Epidermal melanocyte (primary cell): Measurements from ENCODE around the gene KIF2C.
"Not testable (repeated sequence)": the region's sequence is repeated elsewhere in the genome, so short reads cannot be mapped to it uniquely, and the experiment has no call there.

Source experiments
- DNase-seq: peaks from one replicate; pipeline ENCODE4 v3.0.0; 2011; ENCODE audit warnings: low spot score; ENCODE audit not compliant: insufficient read length

KIF2C gene

DNA sequence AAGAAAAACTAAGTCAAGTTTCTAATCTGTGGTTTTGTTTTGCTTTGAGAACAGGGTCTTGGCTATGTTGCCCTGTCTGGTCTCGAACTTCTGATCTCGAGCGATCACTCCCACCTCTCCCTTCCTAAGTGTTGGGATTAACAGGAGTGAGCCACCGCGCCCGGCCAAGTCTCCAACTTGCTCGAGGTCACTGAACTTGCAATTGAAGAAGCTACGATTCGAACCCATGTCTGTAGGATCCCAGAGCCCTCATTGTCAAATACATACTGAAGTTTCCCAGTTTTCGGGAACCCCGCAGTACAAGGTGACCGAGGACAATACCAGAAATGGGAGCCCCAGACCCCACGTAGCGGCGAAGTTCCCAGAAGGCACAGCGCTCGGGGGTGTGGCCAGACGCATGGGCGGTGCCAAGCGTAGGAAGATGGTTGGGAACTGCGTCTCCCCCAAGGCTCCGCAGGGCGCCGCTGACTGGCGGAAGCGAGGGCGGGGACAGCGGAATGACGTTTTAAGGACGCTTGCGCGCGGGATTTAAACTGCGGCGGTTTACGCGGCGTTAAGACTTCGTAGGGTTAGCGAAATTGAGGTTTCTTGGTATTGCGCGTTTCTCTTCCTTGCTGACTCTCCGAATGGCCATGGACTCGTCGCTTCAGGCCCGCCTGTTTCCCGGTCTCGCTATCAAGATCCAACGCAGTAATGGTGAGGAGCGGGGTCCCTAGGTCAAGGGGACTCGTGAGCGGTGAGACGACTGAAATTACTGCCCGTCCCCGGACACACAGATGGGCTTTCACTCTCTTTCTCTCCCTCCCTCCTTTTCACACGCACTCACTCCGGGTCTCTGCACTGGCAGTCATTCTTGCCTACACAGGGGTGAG lies at the start of gene KIF2C:
Gene KIF2C (plus strand): TSS at position 531 of the 872 bp plus-strand sequence. CDS start 96 bp downstream, at position 627.
- DNase-seq: peak; percentile 98

DNA sequence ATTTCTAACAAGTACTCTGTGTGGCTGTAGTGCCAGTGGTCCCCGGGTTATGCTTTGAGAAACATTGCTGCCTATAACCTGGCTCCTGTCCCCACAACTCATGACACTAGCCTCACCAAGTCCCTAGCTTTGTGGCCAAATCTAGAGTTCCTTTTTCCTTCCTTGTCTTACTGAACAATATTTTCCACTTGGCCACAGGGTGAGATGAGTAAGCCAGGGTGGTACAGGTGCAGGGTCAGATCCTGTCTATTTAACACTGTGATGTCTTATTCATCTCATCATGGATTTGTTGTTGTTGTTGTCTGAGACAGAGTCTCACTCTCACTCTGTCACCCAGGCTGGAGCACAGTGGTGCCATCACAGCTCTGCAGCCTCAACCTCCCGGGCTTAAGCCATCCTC lies 46.5 kb upstream of the KIF2C start:
- no peak for DNase-seq

DNA sequence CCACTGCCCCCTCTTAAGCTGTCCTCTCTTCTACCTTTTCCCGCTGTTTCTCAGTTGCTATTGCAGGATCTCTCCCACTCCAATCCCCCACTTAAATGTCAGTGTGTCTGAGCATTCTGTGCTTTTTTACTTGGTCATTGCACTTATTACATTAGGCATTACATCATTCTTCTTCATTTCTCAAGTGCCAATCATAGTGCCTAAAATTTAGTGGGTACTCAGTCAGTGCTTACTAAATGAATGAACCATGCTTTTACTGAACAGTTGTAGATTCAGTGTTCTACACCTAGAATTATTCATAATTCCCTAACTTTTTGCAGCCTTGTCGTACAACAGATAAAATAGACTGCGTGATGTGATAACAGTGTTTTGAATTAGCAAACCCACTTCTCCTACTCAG lies 45.7 kb upstream of the KIF2C start:
- no peak for DNase-seq

DNA sequence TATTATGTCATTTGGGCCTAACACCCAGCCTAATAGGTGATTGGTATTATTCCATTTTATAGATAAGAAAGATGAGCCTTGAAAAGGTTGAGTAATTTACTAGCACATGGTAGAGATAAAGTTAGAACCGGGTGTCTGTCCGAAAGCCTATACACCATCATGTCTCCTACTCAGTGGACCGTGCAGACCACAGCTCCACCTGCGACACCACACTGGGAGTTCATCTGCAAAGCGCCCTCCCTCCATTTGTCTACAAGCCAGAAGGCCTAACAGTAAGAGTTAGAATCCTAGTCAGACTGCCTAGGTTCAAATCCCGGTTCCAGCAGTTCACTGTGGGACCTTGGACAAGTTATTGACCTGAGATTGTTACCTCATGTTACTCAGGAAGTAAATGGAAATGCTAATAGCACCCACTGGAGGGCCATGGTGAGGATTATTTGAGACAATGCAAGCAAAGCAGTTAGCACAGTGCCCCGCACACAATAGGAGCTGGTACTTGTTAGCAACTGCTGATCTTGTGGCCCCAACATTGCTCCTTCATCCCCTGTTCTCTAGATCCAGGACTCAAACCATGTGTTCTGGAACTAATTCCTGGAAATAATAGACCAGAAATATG lies 44.7 kb upstream of the KIF2C start:
- DNase-seq: no peak

DNA sequence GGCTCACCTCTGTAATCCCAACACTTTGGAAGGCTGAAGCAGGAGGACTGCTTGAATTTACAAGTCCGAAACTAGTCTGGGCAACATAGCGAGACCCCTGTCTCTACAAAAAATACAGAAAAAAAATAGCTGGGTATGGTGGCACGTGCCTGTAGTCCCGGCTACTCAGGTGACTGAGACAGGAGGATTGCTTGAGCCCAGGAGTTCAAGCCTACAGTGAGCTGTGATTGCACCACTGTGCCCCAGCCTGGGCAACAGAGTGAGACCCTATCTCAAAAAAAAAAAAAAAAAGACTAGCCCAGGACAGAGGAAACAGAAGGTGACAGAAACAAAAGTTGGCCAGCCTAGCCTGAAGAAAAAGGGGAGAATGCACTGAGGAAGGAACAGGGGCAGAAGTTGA lies 44.0 kb upstream of the KIF2C start:
- DNase-seq: no peak

DNA sequence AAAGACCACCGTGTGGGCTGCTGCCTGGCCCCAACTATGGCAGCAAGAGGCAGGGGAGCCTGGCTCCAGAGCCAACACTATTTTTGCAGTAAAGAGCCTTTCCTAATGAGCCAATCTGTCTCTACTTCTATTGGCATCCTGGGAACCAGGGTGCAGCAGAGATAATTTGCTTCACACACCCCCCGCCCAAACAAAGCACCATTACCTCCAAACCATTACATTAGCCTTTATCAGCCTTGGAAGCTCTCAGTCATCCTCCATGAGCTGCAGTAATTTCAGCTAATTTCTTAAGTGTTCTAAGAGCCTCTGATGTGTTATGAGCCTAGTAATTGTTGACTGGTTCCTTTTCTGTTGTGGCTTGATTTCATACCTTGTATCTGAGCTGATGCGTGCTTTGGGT lies 43.5 kb upstream of the KIF2C start:
- no peak for DNase-seq

DNA sequence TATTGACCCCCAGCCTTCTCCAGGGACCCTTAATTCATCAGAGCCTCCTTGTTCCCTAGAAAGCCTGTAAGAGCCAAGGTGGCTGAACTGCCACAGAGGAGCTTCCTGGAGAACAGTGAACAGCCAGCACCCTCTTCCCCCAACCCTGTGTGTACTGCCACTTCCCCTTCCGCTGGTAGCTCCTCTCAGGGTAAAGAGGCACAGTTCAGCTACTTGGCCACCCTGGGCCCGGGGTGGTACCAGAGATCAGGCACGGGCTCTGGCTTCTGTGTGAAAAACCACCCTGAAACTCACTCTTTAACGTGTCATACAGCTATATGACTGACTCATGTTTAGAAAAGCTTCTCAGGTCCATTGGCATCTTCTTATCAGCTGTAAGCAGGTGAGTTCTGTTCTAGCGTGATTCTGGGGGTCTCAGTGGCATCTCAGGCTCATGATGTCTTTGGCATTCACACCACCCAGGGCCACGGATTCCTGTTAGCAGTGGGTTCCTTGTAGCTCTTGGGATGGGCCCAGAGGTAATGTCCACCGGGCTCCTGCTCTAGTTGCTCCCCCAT lies 42.8 kb upstream of the KIF2C start:
- no peak for DNase-seq

DNA sequence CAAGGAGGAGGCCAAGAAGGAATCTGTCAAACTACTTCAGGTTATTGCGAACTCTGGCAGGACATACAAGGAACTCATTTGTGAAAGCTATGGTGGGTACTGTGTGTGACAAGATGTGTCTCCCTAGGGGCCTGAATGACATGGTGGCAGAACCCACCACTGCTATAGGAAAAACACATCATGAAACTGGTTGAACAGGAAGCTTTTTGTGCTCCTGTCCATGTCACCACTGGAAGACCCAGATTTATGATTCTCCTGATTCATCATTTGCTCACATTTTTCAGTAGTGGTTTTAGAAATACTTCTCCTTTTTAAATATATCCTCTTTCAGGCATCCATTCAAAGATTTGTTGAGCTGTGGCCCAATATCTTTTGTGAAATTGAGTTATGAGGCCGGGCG lies 41.5 kb upstream of the KIF2C start:
- DNase-seq: no peak

DNA sequence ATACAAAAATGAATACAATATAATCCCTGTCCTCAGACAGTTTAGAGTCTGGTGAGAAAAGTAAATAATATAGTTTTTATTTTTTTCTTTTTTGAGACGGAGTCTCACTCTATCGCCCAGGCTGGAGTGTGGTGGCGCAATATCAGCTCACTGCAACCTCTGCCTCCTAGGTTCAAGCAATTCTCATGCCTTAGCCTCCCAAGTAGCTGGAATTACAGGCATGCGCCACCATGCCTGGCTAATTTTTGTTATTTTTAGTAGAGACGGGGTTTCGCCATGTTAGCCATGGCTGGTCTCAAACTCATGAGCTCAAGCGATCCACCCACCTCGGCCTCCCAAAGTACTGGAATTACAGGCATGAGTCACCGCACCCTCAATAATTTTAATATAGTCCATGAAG lies 40.3 kb upstream of the KIF2C start:
- DNase-seq: not testable (repeated sequence)

DNA sequence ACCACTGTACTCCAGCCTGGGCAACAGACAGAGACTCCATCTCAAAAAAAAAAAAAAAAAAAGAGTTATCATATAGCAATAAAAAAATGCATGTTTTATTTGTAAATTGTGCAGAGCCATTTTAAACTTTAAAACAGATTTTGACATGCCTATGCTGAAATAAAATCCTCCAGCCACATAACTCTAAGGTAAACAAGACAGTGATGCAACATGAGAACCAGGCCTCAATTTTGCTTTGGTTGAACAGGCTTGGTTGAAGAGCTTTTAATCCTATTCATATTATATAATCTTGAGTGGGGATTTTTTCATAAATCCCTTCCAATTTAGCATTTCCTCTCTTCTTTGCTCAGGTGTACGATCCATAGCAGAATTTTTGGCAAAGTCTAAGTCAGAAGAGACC lies 39.1 kb upstream of the KIF2C start:
- no peak for DNase-seq

DNA sequence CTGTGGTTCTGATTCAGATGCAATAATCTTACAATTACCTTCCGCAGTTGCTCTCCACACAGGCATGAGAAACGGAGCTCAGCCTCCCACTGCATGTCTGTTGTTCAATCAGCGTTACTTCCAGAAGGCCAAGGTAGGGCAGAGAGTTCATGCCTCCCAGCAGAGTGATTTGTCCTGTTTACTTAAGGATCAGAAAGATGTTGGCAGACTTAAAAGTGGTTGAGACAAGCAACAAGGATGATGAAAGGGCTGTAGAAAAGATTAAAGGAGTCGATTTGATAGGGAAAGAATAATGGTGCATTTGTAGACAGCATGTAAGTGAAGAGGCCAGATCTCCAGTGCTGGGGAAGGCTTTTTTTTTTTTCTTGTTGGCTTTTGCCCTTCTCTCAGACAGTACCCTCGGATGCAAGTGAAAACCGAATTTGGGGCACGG lies 38.5 kb upstream of the KIF2C start:
- DNase-seq: no peak

DNA sequence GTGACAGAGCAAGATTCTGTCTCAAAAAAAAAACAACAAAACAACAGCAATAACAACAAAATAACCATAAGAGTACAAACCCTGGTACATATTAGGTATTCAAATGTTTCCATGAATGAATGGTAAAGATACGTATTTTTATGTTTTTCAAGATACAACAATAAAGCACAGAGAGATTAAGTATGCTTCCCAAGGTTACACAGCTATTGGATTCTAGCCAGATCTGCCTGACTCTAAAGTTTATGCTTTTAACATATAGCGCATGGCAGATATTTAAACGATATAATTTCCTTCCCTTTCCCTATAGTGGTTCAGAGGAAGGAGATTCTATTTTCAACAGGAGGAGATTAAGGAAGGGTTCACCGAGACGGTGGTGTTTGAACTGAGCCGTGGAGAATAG lies 34.2 kb upstream of the KIF2C start:
- no peak for DNase-seq

DNA sequence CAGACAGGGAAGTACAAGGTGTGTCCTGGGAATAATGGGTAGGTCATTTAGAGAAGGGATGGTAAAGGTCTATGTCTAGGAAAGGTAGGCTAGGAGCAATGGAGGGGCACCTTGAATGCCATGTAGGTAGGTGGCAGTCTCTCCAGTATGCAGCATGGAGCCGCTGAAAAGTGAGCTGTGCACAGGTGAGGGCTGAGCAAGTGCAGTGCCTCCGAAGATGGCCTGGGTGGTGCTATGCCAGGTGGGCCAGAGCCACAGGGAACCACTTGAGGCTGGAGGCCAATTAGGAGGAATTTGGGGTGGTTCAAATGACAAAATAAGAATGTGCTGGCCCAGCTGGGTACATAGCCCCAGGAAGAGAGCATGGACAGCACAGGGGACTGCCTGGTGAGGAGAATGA lies 33.7 kb upstream of the KIF2C start:
- DNase-seq: no peak

DNA sequence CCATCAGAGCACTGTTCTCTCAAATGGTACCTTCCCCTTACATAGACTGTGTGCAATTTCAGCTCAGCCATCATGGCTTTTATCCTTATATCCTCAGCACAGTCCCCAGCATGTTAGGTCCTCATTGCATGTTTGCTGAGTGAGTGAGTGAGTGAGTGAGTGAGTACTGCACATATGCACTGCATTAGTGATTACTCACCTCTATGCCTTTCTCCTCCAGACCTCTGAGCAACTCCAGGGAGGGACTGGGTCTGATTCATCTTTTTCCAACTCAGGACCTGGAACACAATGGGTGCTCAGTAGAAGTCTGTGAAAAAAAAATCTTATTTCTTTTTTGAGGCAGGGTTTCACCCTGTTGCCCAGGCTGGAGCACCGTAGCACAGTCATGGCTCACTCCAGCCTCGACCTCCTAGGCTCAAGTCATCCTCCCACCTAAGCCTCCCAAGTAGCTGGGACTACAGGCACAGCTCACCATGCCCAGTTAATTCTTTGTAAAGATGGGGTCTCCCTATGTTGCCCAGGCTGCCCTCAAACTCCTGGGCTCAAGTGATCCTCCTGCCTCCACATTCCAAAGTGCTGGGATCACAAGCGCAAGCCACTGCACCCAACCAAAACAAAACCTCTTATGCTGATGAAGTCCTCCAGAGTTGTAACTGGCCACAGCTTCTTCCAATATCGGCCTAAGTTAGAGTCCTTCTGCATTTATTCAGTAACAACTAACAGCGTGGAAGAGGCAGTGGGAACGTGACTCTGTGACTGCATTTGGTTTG lies 32.3 kb upstream of the KIF2C start:
- DNase-seq: no peak

DNA sequence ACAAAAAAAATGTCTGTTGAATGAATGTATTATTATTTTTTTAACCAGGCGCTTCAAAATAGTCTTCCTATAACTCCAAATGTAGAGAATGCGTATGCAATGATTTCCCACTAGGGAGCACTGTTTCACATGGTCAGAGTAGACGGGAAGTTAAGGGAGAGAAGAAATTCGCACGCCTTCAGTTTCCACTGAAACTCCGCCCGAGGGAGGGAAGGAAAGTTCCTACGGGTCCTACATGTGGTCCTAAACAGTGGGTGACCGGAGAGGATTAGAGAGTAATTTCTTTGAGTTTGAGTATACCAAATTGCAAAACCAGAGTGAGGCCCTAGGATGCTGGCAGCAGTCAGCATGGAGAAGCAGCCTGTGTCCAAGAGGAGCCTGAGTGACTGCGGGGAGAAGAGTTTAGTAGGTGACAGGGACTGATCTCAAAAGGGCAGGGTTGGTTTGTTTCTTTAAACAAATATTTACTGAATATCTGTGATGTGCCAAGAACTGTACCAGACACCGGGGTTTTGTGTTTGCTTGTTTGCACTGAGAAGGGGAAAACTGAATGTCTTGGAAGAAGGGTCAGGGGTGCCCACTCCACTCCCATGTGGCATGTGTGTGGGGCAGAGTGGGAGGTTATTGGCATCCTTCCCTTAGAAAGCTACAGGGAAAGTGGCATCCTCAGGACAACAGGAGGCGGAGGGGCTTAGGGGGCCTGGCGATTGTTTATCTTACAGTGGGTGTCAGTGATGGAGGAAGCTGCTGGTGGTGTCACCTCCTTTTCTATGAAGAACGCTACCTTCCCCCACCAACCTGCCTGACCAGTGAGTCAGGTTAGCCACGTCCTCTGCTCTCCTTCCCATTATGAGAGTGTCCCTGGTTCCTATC lies 31.4 kb upstream of the KIF2C start:
- peak; percentile 67 for DNase-seq

DNA sequence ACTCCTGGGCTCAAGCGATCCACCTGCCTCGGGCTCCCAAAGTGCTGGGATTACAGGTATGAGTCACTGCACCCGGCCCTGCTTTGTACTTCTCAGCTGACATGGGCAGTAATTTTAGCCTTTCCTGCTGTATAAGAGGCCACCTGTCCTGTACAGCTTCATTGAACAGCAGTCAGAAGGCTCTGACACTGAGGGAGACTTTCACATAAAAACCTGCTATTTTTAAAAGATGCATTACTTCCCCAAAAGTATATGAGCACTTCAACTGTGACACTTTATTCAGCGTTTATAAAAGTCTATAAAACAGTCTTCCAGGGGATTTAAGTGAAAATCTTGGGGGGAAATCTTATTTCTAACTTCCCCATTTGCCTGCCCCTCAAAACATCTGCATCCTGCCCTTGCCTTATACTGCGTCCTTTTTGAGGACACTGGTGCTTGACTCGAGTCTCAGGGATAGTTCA lies 26.3 kb upstream of the KIF2C start:
- DNase-seq: no peak

DNA sequence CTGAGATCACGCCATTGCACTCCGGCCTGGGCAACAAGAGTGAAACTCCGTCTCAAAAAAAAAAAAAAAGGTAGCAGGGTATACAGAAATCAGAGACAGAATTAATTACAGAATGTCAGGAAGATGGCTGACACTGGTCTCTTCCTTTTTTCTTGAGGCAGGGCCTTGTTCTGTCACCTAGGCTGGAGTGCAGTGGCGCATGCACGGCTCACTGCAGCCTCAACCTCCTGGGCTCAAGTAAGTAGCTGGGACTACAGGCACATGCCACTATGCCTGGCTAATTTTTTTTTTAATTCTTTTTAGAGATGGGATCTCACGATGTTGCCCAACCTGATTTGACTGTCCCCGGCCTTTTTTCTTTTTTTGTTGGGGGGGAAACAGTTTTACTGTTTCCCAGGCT lies 25.1 kb upstream of the KIF2C start:
- DNase-seq: no peak

DNA sequence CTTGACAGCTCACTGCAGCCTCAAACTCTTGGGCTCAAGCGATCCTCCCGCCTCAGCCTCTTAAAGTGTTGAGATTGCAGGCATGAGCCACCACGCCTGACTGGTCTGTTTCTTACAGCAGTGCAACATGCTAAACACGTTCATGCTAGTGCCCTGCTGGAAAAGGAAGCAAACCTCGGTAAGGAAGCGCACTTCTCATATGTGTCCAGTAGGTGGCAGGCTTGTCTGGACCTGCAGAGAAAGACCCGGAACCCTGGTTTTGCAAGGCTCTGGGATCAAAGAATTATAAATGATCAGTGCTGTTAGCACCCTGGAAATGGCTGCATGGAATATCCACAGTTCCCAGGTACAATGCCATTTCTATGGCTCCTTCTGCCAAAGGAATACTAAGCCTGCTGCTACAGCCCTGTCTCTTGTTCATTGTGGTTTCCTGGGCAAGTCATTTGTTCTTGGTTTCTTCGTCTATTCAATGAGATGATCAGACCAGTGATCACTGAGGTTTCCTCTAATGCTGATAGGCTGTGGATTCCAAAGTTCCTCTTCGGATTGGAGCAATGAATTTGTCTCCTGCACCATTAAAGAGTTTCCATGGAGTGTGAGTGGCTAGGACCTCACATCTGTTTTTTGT lies 24.6 kb upstream of the KIF2C start:
- peak; percentile 92 for DNase-seq

DNA sequence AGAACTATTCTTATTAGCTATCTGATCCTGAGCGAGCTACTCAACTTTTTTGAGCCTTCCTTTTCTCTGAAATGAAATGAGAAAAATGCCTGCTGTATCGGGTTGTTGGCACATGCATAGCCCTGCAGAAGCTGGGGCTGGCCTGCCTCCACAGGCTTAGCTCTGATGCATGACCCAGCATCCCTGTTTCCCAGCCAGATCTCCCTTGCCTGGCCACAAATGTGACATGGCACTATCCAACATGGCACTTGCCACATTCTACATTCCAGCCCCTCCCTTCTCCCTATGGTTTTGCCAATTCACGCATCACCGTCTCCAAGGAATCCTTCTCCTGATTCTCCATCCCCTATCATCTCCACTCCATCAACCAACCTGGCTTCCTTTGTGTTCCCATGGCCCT lies 22.5 kb upstream of the KIF2C start:
- no peak for DNase-seq

DNA sequence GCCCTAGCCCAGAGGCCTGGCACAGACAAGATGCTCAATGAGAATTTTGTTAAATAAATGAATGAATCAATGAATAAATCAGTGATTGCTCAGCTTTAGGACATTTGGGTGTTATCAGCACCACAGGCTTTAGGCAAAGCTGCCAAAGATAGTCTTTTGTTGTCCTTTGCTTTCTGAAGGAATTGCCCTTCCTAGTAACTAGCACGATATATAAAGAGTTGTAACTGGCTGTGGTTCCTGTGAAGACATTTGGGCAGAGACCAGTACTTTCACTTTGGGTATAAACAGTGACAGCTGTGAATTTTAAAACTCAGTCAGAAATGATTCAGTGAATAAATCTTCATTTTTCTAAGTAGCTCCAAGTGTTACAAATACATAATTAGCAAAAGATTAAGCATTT lies 22.0 kb upstream of the KIF2C start:
- no peak for DNase-seq
